ENCODE data around the gene AGAP2.
A peak's percentile ranks its signal among the peaks of the same experiment; 100 is the strongest.

The AGAP2 gene

DNA sequence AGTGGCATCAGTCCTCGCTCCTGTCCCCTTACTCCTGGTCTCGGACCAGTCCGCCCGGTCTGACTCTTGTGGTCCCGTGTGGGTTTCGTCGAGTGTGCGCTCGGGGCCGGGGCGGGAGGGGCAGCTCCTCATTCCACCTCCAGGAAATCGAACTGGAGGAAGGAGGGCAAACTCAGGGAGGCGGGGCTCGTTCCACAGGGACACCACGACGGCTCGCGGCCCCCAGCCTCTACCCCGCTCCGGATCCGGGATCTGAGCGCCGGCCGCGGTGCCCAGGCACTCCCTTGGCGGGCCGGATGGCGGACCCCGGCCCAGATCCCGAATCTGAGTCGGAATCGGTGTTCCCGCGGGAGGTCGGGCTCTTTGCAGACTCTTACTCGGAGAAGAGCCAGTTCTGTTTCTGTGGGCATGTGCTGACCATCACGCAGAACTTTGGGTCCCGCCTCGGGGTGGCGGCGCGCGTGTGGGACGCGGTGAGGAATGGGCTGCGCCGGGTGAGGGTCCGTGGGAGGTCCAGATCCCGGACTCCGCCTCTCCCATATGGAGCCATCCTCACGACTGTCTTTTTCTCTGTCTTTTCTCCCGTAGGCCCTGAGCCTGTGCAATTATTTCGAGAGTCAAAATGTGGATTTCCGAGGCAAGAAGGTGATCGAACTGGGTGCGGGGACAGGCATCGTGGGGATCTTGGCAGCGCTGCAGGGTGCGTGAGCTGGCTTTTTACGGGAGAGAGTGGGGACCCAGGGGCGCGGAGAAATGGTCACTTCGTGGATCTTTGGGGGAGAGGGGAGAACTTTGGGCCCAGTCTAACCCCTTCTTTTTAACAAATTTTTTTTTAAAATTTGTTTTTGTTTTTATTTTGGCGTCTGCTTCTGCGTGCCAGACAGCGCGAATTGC, 34.1 kb upstream of the AGAP2 start, which contains the start of gene EEF1AKMT3:
Gene EEF1AKMT3 (plus strand): TSS at position 186 of the 894 bp plus-strand sequence. CDS start 111 bp downstream, at position 297.
- H3K27ac ChIP-seq, result peak within 1 kb of the TSS; percentile 46 to 99
- peak within 1 kb of the TSS; percentile 93 for H3K4me3 ChIP-seq
- TF ChIP-seq, protein P1, sequence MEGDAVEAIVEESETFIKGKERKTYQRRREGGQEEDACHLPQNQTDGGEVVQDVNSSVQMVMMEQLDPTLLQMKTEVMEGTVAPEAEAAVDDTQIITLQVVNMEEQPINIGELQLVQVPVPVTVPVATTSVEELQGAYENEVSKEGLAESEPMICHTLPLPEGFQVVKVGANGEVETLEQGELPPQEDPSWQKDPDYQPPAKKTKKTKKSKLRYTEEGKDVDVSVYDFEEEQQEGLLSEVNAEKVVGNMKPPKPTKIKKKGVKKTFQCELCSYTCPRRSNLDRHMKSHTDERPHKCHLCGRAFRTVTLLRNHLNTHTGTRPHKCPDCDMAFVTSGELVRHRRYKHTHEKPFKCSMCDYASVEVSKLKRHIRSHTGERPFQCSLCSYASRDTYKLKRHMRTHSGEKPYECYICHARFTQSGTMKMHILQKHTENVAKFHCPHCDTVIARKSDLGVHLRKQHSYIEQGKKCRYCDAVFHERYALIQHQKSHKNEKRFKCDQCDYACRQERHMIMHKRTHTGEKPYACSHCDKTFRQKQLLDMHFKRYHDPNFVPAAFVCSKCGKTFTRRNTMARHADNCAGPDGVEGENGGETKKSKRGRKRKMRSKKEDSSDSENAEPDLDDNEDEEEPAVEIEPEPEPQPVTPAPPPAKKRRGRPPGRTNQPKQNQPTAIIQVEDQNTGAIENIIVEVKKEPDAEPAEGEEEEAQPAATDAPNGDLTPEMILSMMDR (IDR thresholded peaks at IDR 0.05), result no peak
- no peak for DNase-seq (ENCODE audit: low spot score)

DNA sequence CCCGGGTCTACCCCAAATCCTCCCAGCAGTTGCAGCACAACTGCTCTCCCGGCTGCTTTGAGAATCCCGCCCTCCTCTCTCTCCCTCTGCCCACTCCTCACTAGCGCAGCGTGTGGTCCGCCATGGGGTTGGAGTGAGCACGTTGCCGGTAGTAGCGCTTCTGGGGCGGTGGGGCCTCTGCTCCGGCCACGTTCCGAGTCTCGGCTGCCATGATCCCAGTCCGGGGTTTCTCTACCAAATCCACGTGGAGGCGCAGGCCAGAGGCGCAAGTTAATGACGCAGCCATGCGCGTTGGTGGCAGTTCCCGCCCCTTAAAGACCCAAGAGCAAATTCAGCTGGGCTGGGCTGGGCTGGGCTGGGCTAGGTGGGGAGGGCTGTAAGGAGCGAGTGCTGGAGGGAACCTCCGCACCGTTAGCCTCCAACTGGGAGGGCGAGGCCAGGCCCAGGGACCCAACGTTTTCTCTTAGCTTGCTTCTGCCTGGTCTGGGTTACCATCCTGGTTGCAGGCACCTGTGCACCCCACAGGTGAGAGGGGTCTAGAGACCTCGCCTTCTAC, 33.4 kb upstream of the AGAP2 start, which contains the start of gene METTL1:
Gene METTL1 (minus strand): TSS at position 233 of the 556 bp plus-strand sequence. CDS start 22 bp downstream, at position 211.
- peak within 1 kb of the TSS; percentile 93 for H3K4me3 ChIP-seq
- TF ChIP-seq, protein P1 (IDR thresholded peaks at IDR 0.05), result no peak
- DNase-seq (ENCODE audit: low spot score), result peak; percentile 97
- peak within 1 kb of the TSS; percentile 46 to 99 for H3K27ac ChIP-seq

DNA sequence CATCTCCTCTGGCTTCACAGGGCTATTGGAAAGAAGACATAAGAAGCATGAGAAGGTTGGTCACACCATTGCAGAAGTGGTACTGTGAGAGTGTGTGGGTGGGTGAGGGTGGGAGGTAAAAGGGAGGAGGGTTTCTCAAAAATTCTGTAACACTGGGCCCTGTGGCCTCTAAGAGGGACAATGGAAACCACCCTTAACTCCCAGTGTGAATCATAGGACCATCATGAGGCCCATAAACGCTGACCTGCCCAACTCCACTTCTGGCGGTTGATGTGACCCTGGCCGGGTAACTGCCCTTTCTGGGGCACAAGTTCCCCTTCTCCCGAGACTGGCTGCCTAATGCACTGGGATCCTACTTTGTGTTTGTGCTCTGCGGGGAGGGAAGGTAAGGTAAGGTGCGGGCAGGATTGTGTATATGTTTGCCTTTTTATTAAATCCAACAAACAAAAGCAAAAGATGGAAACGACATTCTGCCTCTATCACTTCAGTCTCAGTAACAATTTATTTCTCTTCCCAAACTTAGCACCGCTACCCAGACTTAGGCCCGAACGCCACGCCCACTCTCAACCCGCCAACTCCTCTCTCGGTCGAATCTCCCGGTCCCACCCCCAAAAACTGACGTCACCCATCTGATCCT, 32.8 kb upstream of the AGAP2 start:
- peak; percentile 91 for DNase-seq (ENCODE audit: low spot score)
- H3K4me3 ChIP-seq, result peak overlapping the region; percentile 93
- TF ChIP-seq, protein P1 (IDR thresholded peaks at IDR 0.05), result no peak
- peak overlapping the region; percentile 46 to 99 for H3K27ac ChIP-seq

DNA sequence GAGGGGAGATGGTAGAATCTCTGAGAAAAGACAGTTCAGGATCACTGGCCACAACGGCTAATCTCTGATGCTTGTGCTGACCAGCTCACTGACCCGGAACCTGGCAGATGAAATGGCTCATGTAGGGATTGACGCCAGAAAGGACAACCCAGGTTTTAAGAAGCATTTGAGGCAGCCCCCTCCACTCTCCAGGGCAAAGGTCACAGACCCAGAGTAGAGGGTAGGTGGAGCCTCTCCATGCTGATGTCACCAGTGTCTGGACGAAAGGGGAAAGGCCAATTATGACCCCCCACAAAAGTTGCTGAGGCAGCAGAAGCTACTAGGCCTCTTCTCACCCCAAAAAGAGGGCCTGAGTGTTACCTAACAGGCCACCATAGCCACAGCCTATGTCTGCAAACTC, 32.2 kb upstream of the AGAP2 start:
- Histone ChIP-seq H3K27ac (no peak overlapping the region), H3K4me3 (no peak overlapping the region)
- DNase-seq (ENCODE audit: low spot score), result no peak
- TF ChIP-seq, protein P1 (IDR thresholded peaks at IDR 0.05), result no peak

DNA sequence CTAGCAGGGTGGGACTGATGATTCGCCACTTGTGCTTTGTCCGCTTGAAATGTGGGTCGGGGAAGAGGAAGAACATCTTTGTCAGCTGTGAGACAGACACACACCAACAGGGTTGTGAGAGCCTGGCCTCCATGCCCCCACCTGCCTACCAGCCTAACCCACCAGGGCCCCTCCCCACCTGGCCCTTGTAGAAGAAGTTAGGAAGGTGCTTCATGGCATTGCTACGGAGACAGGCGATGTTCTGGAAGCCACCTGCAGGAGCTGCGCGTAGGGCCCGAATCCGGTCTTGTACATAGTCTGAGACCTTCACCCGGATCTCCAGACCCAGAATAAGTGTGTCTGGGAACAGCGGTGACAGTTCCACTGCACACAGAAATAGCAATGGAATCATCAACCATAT, 31.1 kb upstream of the AGAP2 start:
- DNase-seq (ENCODE audit: low spot score), result no peak
- Histone ChIP-seq H3K4me3 (no peak overlapping the region), H3K27ac (no peak overlapping the region)
- TF ChIP-seq, protein P1 (IDR thresholded peaks at IDR 0.05), result no peak

DNA sequence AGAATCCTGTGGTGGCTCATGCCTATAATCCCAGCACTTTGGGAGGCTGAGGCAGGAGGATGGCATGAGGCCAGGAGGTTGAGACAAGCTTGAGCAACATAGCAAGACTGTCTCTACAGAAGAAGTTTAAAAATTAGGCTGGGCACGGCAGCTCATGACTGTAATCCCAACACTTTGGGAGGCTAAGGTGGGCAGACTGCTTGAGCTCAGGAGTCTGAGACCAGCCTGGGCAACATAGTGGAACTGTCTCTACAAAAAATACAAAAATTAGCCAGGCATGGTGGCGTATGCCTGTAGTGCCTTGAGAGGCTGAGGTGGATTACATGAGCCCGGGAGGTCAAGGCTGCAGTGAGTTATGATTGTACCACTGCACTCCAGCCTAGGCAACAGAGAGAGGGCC, 29.3 kb upstream of the AGAP2 start:
- DNase-seq (ENCODE audit: low spot score), result no peak
- H3K4me3 ChIP-seq, result no peak overlapping the region
- TF ChIP-seq, protein P1 (IDR thresholded peaks at IDR 0.05), result no peak
- H3K27ac ChIP-seq, result no peak overlapping the region
